DMS53 (cell line): ENCODE measurements around the gene OCRL.

Experiments
- DNase-seq: peaks from one replicate; lab custom pipeline; 2025; lab: John Stamatoyannopoulos, UW

The OCRL gene

GRCh38 chrX:129585691-129586090 is 45.6 kb downstream of the OCRL start:
- no peak for DNase-seq

GRCh38 chrX:129586446-129586845 is 46.4 kb downstream of the OCRL start:
- DNase-seq: no peak

GRCh38 chrX:129590596-129590995 is 50.5 kb downstream of the OCRL start:
- no peak for DNase-seq

GRCh38 chrX:129593137-129593536 is 53.1 kb downstream of the OCRL start:
- DNase-seq: no peak

- no peak for DNase-seq
Measured at GRCh38 chrX:129594781-129595180, 54.7 kb downstream of the OCRL start.

GRCh38 chrX:129596077-129596476 is 56.0 kb downstream of the OCRL start:
- no peak for DNase-seq

- DNase-seq: no peak
Measured at GRCh38 chrX:129597905-129598304, 57.8 kb downstream of the OCRL start.

- DNase-seq: no peak
Measured at GRCh38 chrX:129599499-129599898, 59.4 kb downstream of the OCRL start.

- no peak for DNase-seq
Measured at GRCh38 chrX:129599996-129600395, 59.9 kb downstream of the OCRL start.

GRCh38 chrX:129600981-129601424 is 60.9 kb downstream of the OCRL start:
- peak; percentile 49 for DNase-seq

GRCh38 chrX:129606918-129607317 is 66.9 kb downstream of the OCRL start:
- peak; percentile 66 for DNase-seq

GRCh38 chrX:129608496-129608895 is 68.4 kb downstream of the OCRL start:
- no peak for DNase-seq

- peak; percentile 14 for DNase-seq
Measured at GRCh38 chrX:129609395-129609794, 69.3 kb downstream of the OCRL start.

GRCh38 chrX:129612396-129612795 is 72.3 kb downstream of the OCRL start:
- DNase-seq: no peak

GRCh38 chrX:129613596-129613995 is 73.5 kb downstream of the OCRL start:
- peak; percentile 25 for DNase-seq

GRCh38 chrX:129614481-129615255 is 74.6 kb downstream of the OCRL start:
- DNase-seq: no peak

GRCh38 chrX:129617420-129617819 is 77.4 kb downstream of the OCRL start:
- DNase-seq: no peak

- DNase-seq: no peak
Measured at GRCh38 chrX:129618997-129619396, 78.9 kb downstream of the OCRL start.

- no peak for DNase-seq
Measured at GRCh38 chrX:129622757-129623301, 82.8 kb downstream of the OCRL start.

GRCh38 chrX:129626026-129626425 is 86.0 kb downstream of the OCRL start:
- DNase-seq: no peak

GRCh38 chrX:129629837-129630236 is 89.8 kb downstream of the OCRL start:
- DNase-seq: no peak

GRCh38 chrX:129631849-129632248 is 91.8 kb downstream of the OCRL start:
- peak; percentile 12 for DNase-seq

GRCh38 chrX:129632443-129632842 is 92.4 kb downstream of the OCRL start:
- no peak for DNase-seq

- peak; percentile 49 for DNase-seq
Measured at GRCh38 chrX:129634541-129634940, 94.5 kb downstream of the OCRL start.
